HPDE6-E6E7 (cell line): ENCODE measurements around the gene BCAS3.

Experiments used
- DNase-seq: peaks from one replicate; pipeline ENCODE4 v3.0.0; 2011; ENCODE audit warnings: missing footprints; ENCODE audit errors: extremely low spot score

The BCAS3 gene

DNA sequence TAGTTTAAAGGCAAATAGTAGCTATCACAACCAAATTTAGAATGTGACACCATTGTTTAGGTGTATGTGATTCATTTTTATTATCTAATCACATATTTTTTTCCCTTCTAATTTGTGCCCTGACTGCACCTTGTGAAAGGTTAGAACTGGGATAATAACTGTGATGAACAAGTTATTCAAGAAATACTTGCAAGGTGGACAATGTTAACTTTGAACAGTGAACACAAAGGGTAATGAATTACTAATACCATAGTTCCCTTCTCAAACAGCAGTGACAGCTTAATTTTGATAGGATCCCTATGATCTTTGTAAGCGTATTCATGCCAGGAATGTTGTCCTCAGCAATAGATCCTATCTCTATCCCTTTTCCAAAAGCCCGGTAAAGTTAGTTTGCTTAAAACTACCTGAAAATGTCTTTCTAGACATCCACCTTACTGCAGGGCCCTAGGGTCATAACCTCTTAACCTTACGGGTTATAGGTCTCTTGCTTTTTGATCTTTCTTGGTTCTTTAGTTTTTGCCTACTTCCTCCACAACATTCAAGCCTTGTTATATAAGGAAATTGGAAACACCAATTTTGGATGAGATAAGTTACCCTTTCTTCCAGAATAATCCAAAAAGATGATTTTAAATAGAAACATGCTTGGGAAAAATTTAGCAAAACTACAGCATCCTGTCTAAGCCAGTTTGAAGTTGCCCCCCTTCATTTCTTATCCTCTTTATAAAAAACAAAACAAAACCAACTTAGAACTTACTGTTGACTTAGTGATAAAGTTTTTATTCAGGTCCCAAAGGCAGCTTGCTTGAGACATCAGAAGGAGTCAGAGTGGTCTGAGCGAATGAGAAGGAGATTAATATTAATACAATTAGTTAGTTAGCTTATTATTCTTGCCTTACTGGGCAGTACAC is 522.0 kb downstream of the BCAS3 start:
- no peak for DNase-seq

DNA sequence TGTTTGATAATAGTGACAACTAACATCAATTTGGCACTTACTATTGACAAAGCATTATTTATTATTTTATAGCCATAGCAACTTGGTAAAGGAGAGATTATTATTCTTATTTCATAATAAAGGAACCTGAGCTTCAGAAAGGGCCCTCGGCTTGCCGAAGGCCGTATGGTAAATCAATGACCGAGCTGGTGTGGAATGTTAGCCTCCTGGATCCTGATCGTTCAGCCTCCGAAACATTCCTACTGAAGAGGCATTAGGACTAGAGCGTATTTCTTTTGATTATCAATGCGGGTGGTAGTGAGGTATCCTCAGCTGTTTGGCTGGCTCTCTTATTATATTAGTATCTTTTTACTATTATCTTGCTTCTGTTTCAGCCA is 522.7 kb downstream of the BCAS3 start:
- DNase-seq, result no peak

DNA sequence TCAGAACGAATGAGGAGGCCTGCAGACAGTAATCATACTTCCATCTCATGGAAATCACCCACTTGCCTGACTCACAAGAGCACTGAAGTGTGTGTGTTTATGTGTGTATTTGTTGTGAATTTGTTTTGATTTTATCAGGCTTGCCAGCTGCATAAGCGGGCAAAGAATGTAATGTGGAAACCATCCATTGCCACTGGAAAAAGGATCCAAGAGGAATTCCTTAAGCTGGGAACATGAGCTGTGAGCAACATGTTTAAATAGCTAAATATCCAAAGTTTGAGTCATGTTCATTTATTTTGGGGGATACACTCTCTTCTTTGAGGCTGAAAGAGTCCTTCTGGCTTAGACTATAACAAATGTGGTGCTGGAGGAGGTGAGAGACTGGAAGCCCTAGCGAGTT is 523.6 kb downstream of the BCAS3 start:
- DNase-seq, result no peak

DNA sequence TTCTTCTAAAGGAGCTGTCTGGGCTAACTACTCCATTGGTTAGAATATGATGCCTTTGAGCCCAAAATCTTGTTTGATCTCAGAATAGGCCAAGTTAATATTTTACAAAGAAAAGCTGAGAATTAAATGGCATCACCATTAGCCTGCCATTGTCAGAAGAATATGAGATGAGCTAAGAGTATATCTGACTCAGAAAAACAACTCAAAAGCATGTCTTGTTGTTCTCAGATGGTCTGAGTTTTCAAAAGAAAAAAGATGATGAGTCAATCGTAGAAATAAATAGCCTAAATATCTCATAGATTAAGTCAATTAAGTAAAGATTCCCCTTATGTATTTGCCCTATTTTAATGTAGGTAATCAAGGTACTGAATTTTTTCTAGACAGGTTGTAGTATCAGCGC is 524.9 kb downstream of the BCAS3 start:
- no peak for DNase-seq

DNA sequence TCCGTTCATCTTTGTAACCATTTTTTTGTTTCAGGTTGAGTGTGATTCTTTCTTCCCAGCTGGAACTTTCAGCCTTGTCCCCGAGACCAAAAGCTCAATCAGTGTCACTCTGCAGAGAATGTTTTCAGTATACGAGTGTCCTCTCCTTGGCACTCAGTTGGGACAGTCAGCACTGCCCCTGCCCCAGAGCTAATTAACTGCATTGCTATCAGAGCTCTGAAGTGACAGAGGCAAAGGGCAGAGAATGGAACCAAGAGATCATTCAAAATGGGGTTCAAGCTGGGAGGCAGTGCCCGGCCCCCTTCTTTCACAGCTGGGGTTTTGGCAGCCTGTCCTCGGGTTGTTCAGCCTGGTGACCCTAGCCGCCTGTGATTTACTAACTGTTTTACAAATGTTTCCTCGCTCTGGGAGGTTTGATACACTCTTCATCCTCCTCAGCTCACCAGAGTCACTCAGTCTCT is 526.0 kb downstream of the BCAS3 start:
- DNase-seq, result no peak

DNA sequence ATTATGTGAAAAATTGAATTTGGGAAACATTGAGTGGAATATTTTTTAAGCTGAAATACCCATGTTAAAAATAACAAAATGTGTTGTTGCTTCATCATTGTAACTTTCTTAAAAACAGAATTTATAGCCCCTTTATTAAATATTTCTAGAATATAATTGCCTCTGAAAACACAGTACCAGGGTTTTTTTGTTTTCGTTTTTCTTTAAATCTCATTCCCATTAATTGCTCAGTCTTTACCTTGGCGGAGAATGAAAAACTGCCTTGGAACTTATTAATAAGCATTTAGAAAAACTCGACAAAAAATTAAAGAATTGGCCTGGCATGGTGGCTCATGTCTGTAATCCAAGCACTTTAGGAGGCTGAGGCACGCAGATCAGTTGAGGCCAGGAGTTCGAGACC is 526.8 kb downstream of the BCAS3 start:
- no peak for DNase-seq

DNA sequence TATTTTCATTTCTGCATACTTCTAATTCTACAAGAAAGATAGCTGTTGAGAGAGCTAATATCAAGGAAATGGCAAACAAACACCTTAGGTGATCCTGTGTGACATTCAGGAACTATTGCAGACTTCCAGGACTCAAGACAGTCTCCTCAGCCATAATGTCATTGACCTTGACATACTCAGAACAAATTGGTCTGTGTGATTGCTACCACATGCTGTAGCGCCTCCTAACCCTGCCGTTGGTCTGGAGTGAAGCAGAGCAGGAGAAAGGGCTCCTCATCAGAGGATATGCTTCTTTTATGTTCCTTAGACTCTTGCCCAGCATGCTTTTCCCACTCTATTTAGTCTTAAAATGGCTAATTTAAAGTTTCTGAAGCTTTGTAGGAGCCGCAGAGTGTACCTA is 527.8 kb downstream of the BCAS3 start:
- no peak for DNase-seq

DNA sequence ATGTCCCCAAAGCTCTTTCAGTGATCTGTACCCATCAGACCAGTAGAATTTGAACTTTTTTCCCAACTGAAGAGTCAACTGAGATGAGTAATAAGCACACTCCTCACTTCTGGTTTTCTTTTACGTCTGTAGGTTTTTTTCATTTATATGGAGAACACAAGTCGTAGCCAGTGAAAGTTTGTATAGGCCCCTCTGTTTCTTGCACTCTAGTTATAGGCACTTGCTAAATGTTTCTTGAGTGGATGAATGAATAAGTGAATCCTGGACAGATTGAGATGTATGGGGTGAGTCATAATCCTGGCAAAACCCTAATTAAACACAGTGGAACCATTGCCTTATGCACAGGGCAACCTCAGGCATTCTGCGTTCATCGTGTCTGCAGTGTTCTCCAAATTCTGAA is 528.3 kb downstream of the BCAS3 start:
- no peak for DNase-seq

DNA sequence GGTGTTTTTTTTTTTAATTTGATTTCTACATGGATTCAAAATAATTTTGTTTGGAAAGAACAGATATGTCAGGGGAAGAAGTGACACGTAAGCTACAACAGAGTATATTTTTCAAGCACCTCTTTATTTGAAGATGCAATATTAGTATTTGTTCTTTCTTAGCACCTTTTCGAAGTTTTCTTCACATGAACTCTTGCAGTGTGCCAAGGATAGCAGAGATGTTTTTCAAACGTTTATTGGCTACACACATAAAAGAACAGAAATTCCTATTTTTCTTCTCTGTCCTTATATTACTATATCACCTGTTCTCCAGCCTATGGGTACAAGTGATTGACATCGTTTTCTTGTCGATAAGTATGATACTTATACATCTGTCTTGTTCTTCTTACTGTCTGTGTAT is 529.3 kb downstream of the BCAS3 start:
- DNase-seq, result no peak

DNA sequence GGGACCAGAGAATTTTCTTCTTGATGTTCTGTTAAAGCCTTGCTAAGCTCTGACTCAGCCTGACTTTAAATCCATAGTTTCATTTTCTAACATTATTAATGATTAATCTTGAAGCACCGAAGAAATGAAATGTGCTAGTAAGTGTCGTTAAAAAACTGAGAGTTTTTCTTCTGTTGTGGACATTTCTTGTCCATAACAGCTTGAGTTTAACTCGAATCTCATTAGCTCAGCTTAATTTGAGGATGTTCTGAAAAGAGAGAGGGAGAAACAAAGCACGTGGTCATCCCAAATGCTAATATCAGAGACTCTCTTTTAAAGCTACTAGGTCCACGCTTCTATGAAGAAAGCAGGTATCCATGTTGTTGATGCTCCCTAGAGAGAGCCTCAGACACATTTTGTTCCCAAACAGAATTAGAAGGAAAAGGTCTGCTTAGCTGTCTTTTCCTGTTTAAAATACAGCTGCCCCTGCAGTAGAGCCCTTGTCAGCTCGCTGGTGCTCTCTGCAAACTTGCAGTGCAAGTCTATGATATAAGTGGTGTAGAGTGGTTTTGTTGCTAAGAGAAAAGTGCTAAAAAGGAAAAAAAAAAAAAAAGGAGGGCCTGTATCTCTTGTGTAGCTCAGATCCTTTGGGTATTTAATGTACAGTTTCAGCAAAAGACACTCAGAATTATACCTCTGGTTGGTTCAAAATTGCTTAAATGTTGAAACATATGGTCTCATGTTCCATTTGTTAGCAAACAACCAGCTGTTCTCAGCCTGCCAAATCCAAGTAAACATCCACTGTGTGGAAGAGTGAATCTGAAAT is 530.9 kb downstream of the BCAS3 start:
- no peak for DNase-seq

DNA sequence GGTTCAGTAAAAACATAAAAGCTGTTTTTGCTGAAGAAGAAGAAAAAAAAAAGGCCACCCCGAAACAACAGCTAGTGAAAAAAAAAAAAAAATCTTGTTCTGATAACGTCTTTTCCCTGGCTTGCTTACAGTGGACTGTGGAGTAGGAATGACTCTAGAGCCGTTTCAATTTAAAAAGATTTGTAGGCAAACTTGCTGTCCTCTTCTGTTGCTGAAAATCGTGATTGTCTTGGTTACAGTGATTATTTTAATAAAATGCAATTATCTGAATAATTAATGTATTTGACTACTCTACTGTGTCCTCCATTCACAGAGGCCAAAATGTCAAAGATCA is 531.4 kb downstream of the BCAS3 start:
- DNase-seq, result no peak

DNA sequence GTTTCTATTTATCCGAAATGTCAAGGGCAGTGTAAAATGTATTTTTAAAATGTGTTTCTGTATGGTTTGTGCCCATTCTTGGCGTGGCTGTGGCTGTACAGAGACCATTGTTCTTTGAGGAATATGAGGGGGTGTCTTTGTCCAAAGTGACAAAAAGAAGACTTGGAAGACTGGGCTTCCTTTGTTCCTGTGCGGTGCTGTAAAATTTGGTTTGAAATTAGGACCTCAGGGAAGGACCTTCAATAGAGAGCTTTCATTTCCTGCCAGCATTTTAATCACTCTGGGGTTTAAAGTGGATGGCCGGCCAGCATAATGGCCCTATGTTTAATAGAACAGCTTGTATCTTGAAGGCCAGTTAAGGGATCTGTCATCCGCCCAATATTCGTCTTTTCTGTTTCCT is 531.9 kb downstream of the BCAS3 start:
- DNase-seq, result no peak

DNA sequence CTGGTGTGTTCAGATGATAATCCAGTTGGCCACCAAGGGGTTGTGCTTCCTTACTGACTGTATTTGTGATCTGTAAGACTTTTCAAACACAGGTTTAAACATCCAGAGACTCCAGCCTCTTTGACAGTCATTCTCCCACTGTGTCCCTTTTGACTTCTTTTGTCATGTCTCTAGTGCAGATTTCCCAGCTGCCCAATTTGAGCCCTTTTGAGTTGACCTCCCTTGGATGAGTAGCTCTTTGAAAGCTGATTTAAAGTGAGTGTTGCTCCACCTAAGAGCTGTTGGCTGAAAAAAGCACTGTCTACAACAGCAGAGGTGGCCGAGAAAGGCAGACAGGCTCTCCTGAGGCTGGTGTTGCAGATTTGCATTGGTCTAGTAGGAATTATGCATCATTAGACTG is 533.6 kb downstream of the BCAS3 start:
- DNase-seq, result no peak

DNA sequence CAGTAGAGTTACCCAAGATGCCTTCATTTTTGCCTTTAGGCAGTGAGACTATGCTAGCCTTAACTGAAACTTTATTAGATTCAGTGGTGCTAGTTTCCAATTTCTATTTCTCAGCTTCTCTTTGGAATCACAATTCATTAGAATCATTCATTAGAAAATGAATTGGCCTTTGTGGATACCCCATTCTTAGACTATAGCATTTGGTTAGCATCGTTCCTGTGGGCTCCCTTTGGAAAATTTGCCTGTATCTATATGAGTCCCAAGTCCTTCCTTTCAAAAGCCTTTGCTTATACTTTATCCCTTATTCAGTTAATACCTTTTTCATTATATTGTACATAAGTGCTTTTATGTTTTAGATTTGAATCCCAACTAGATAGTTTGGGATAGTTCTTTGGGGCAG is 535.0 kb downstream of the BCAS3 start:
- no peak for DNase-seq

DNA sequence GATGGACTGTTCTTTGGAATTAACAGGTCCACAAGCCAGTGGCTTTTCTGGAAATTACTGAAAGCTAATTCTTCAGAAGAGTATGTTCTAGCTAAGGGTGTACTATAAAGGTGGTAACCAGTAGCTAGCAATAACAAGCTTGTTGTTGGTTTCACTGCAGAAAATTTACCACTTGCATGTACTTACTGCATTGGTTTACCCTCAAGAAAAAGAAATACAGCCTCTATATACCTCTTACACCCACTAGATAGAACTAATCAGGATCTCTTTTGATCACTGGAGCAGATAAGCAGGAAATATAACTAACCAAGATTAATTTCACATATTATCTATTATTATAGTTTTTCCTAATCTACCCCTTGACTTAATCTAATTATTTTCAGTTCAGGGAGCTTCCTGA is 537.1 kb downstream of the BCAS3 start:
- no peak for DNase-seq

DNA sequence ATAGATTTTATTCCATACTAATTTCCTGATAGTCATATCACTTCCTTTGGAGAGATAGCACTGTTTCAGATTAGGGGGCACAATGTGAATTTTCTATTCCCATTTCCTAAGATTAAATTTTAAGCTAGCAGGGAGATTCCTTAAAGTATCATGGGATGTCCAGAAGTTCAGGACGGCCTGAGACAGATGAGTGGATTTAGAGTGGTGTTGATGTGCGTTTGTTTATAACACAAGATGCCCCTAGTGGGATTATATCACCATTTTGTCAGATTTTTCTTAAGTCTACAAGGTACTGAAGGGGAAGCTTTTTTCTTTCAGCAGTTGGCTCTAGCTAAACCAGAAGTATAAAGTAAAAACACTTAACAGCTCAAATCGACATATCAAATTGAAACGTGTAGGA is 538.4 kb downstream of the BCAS3 start:
- no peak for DNase-seq

DNA sequence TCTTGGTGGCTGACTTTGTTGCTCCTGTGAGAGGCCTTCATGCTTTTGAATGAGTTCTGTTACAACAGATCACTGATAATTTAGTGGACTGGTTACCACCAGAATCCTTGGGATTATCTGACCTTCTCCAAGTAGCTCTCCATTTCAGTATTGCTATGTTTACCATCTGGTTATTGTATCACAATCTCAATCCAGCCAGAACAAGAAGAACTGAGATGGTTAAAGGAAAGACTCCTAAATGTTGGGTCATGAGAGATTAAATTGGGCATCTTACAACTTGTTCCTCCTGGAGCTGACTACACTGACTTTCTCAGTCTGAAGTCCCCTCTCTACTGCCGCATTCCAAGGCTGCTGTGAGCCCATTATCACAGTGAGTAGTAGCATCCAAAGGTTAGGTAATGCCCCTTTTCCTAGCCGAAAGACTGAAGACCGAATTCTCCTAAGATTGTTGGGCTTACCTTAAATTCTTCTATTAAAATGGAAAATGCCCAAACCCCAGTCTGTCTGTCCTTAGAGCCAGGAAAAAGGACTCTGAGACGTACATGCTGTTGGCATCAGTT is 540.3 kb downstream of the BCAS3 start:
- DNase-seq, result no peak

DNA sequence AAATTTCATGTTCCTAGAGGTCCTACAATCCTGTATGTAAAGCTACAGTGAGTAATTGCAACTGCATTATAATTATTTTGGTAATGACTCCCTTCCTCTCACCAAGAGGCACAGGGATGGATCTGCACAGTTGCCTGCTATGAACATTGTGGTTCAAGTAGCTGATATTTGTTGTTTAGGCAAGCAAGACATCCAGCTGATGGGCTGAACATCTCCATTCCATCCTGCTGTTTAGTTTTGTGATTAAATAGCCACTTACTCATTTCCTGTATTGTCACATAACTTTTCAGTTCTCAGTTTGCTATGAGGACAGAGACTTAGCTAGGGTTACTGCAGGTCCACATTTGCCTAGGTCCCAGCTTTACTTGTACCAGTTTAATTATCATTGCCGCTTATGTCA is 540.8 kb downstream of the BCAS3 start:
- no peak for DNase-seq

DNA sequence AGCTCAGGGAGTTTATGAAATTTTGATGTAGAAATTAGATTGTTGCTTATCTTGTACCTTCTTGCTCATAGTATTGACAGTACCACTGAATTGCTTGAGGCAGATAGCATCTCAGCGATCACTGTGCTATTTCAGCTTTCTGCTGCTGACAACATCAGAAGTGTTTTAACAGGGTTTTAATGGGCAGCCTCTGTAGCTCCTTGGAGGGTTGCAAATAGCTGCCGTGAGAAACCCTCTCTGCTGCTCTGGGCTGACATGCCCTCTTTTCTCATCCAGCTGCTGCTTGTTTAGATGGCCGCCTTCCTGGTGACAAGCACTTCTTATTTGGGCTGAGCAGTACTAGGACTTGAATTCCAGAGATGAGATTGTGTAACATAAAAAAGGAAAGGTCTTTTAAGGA is 541.8 kb downstream of the BCAS3 start:
- DNase-seq, result no peak

DNA sequence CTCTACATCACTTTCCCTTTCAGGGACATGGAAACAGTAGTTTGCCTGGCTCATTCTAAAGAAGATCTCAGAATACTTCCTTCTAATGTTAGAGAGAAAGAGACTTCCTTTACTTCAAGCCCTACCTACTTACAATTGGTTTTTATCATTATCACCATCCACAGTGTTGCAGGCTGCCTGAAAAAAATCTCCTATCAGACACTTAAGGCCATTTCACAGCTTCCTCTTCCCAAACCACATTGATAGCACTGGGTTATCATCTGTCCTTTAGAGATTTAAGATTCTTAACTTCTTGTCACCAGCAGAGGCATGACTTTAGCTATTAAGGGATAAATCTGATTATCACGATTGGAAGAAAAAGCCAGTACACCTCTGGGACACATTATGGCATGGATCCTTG is 543.5 kb downstream of the BCAS3 start:
- DNase-seq, result no peak

DNA sequence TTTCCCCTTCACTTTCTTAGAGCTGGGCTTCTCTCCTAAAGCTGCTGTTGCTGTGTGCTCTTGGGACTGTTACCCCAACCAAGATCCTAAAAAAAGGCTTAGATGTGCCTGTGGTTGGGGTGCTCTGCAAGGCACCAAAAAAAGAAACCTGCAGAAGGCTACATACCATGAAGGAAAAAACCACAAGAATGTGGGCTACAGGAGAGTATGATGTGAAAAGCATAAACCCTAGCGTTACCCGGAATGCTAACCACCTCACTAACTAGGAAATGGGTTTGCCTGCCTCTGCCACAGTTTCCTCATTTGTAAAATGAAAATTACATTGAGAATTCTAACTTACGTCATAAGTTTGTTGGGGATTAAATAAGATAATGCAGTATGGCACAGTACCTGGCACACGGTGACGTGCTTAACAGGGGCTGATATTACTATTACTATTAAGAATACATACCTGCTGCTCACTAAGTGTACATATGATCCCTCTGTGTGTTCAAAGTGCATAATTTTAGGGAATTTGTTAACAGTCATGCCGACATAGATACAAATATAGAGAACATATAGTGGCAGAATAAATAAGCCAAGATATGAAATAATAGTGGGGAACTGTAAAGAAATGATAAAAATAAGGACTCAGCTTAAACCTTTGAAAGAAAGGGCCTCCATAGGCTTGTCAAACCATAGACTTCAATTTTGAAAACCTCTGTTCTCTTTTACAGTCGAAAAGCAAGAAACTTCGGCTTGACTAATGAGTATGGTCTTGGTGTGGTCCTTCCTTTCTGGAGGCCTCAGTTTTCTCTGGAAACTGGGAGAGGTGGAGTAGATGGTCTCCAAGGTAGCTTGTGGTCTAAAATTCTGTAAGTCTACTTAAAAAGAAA is 544.2 kb downstream of the BCAS3 start:
- no peak for DNase-seq

DNA sequence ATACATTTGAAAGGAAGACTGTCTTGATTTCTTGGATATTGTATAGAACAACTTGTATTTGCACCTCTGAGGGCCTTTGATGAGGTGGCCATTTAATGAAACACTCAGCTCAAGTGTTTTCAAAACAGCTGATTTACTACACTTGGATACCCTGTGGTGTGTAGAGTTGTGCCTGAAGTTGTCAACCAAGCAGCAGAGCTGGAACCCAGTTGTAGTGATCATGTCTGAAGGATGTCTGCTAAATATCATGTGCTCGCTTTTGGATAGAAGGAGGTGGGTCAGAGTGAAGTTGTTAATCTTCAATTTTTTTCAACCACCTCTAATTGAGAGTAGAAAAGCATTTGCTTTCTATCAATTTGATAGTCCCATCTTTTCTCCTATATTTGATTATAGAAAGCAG is 546.1 kb downstream of the BCAS3 start:
- no peak for DNase-seq
